Esophagus muscularis mucosa (tissue), 3 donors: ENCODE data around the gene PTPRN2.

Experiments
- POLR2A ChIP-seq: fragments of 450-650 bp; IDR thresholded peaks from one replicate; pipeline ENCODE4 v1.6.1; 2017; ENCODE audit warnings: antibody characterized with exemption, moderate library complexity, mild to moderate bottlenecking, low read depth
- POLR2AphosphoS5 ChIP-seq, 2 donors: sonication (generic); formaldehyde crosslinking; IDR thresholded peaks; one replicate each; pipeline ENCODE4 v1.6.1; 2017; ENCODE audit warnings: antibody characterized with exemption in 2 of 2
- TF ChIP-seq, protein P1 (sequence below), 3 experiments: fragments of 200-600 bp in 2 of 3; fragments of 450-650 bp in 1 of 3; sonication (generic) in 2 of 3; IDR thresholded peaks; one replicate each; pipeline ENCODE4 v1.5.1; 2017 to 2019; ENCODE audit warnings: antibody characterized with exemption in 3 of 3, mild to moderate bottlenecking in 2 of 3, moderate library complexity in 1 of 3

DNA sequence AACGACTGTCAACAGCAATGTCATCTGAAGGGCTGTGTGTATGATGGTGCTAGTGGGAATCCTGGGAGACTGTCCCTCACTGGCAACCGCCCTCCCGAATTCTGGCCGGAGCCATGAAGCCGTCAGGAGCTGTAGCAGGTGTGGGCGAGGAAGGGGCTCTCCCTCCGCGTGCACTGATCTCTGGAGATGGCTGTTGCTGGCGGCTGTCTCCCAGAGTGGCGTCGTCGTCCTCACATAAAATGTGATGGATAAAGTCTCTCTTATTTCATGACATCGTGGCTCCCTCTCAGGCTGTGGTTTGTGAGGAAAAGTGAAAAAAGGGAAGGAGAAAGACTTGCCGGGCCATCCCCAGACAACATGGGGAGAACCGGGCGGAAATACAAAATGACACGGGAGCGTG is 1034.4 kb downstream of the PTPRN2 start:
- TF ChIP-seq, protein P1, sequence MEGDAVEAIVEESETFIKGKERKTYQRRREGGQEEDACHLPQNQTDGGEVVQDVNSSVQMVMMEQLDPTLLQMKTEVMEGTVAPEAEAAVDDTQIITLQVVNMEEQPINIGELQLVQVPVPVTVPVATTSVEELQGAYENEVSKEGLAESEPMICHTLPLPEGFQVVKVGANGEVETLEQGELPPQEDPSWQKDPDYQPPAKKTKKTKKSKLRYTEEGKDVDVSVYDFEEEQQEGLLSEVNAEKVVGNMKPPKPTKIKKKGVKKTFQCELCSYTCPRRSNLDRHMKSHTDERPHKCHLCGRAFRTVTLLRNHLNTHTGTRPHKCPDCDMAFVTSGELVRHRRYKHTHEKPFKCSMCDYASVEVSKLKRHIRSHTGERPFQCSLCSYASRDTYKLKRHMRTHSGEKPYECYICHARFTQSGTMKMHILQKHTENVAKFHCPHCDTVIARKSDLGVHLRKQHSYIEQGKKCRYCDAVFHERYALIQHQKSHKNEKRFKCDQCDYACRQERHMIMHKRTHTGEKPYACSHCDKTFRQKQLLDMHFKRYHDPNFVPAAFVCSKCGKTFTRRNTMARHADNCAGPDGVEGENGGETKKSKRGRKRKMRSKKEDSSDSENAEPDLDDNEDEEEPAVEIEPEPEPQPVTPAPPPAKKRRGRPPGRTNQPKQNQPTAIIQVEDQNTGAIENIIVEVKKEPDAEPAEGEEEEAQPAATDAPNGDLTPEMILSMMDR (IDR thresholded peaks at IDR 0.05), result no peak
- no peak for TF ChIP-seq POLR2A
- TF ChIP-seq POLR2AphosphoS5 (IDR thresholded peaks at IDR 0.05), result no peak
